Endothelial cell of umbilical vein (primary cell): ENCODE results near the gene IRF2. TPM values are rescaled to one million over a fixed set of nuclear protein-coding genes. Genes with fewer than 3 reads are reported as not detected.

Source experiments
- BruUV-seq: library from RNA; stranded (reverse); fragments of 400-500 nt; replicated peaks from 2 replicates; lab custom pipeline; 2021; lab: Mats Ljungman, UMichigan
- CTCF ChIA-PET: fragments of 300-600, 350-600 bp; sonication (Branson Sonifier 250); formaldehyde crosslinking; loops from one replicate; lab custom pipeline; 2021; ENCODE audit warnings: antibody characterized with exemption, inconsistent platforms; lab: Charles Lee
- POLR2A ChIA-PET: fragments of 300-600, 350-600 bp; sonication (Branson Sonifier 250); formaldehyde crosslinking; loops from one replicate; lab custom pipeline; 2021; ENCODE audit warnings: antibody characterized with exemption, inconsistent platforms; lab: Charles Lee
- DNase-seq: peaks from one replicate; pipeline ENCODE4 v3.0.0-alpha.2; 2011; ENCODE audit warnings: low read depth, low spot score
- FAIRE-seq: peaks from 2 replicates; lab custom pipeline; 2011; peaks lifted over from hg19 to GRCh38; lab: Jason Lieb, UNC
- H2AFZ ChIP-seq: 2 replicates; pipeline ENCODE4 v1.6.0; 2012; ENCODE audit warnings: low read depth, low read length, control low read depth, inconsistent platforms
- H3K27ac ChIP-seq: 2 replicates; pipeline ENCODE4 v1.5.1; 2011; ENCODE audit warnings: low read depth, mild to moderate bottlenecking, control low read depth, low read length, moderate library complexity; ENCODE audit not compliant: insufficient read depth
- H3K27me3 ChIP-seq, 2 experiments: 2 replicates each; pipeline versions ENCODE4 v1.6.0 to v1.6.1; 2011; ENCODE audit warnings: low read length in 2 of 2, mixed read lengths in 1 of 2; ENCODE audit not compliant: control insufficient read depth in 2 of 2, insufficient read depth in 2 of 2
- H3K36me3 ChIP-seq, 2 experiments: 2 replicates in 1 of 2; 3 replicates in 1 of 2; pipeline ENCODE4 v1.5.1; 2011; ENCODE audit warnings: low read length in 2 of 2, mild to moderate bottlenecking in 1 of 2, moderate library complexity in 1 of 2; ENCODE audit not compliant: control insufficient read depth in 2 of 2, insufficient read depth in 2 of 2; ENCODE audit errors: extremely low read depth in 1 of 2
- H3K4me1 ChIP-seq: 3 replicates; pipeline ENCODE4 v1.5.1; 2011; ENCODE audit warnings: mild to moderate bottlenecking, low read length; ENCODE audit not compliant: control insufficient read depth, insufficient read depth; ENCODE audit errors: extremely low read depth
- H3K4me2 ChIP-seq: 2 replicates; pipeline ENCODE4 v1.6.1; 2011; ENCODE audit warnings: low read length, control low read depth, mixed read lengths; ENCODE audit not compliant: insufficient read depth
- H3K4me3 ChIP-seq, 3 experiments: fragments of 200-600 bp in 1 of 3; sonication (generic), shearing (Covaris generic) in 1 of 3; replicated peaks in 1 of 3; 2 replicates each; pipeline ENCODE4 v1.5.1; 2011 to 2016; ENCODE audit warnings: control low read depth in 3 of 3, low read length in 3 of 3, mild to moderate bottlenecking in 2 of 3, inconsistent platforms in 1 of 3, low read depth in 1 of 3, moderate library complexity in 1 of 3; ENCODE audit not compliant: insufficient read depth in 1 of 3
- H3K79me2 ChIP-seq: 2 replicates; pipeline ENCODE4 v1.6.0; 2012; ENCODE audit warnings: low read length, inconsistent platforms; ENCODE audit not compliant: control insufficient read depth, insufficient read depth
- H3K9ac ChIP-seq: replicated peaks from 2 replicates; pipeline ENCODE3; 2011; ENCODE audit warnings: low read length, control low read depth; ENCODE audit not compliant: insufficient read depth; ENCODE audit errors: extremely low read depth
- H3K9me1 ChIP-seq: replicated peaks from 3 replicates; pipeline ENCODE4 v1.6.0; 2011; ENCODE audit warnings: mild to moderate bottlenecking, low read length; ENCODE audit not compliant: control insufficient read depth, insufficient read depth; ENCODE audit errors: extremely low read depth
- H3K9me3 ChIP-seq: replicated peaks from 2 replicates; pipeline ENCODE4 v1.5.1; 2012; ENCODE audit warnings: low read length, inconsistent platforms; ENCODE audit not compliant: control insufficient read depth, insufficient read depth
- H4K20me1 ChIP-seq: replicated peaks from 2 replicates; pipeline ENCODE3; 2011; ENCODE audit warnings: mild to moderate bottlenecking, low read length; ENCODE audit not compliant: control insufficient read depth, insufficient read depth; ENCODE audit errors: extremely low read depth
- CTCF ChIP-seq, 2 donors: IDR thresholded peaks; 1 replicate in 1 of 2; 2 replicates in 1 of 2; pipeline ENCODE4 v1.5.1; 2011; ENCODE audit warnings: low read length in 2 of 2, mild to moderate bottlenecking in 2 of 2, moderate library complexity in 2 of 2, control low read depth in 1 of 2, inconsistent platforms in 1 of 2, low read depth in 1 of 2; ENCODE audit not compliant: insufficient read depth in 1 of 2; ENCODE audit errors: extremely low read depth in 1 of 2
- EZH2 ChIP-seq: IDR thresholded peaks from 2 replicates; pipeline ENCODE4 v1.6.1; 2012; ENCODE audit warnings: borderline replicate concordance, low read depth, mild to moderate bottlenecking, moderate library complexity, low read length, inconsistent platforms; ENCODE audit not compliant: severe bottlenecking
- FOS ChIP-seq: IDR thresholded peaks from 2 replicates; pipeline ENCODE4 v1.6.1; 2011; ENCODE audit warnings: mild to moderate bottlenecking, low read length, moderate library complexity, borderline replicate concordance; ENCODE audit not compliant: insufficient read depth
- GATA2 ChIP-seq: IDR thresholded peaks from 2 replicates; pipeline ENCODE4 v1.7.0; 2011; ENCODE audit warnings: low read depth, mild to moderate bottlenecking, moderate library complexity, mixed read lengths, low read length; ENCODE audit not compliant: insufficient read length, insufficient read depth
- JUN ChIP-seq: IDR thresholded peaks from 2 replicates; pipeline ENCODE4 v1.6.1; 2011; ENCODE audit warnings: borderline replicate concordance, low read depth; ENCODE audit not compliant: insufficient read length, insufficient read depth
- MAX ChIP-seq: IDR thresholded peaks from 2 replicates; pipeline ENCODE4 v1.6.1; 2011; ENCODE audit not compliant: insufficient read depth, insufficient read length
- MYC ChIP-seq: IDR thresholded peaks from one replicate; pipeline ENCODE4 v1.6.1; 2011; ENCODE audit warnings: mild to moderate bottlenecking, low read depth, low read length
- POLR2A ChIP-seq: IDR thresholded peaks from 2 replicates; pipeline ENCODE4 v1.6.1; 2012; ENCODE audit warnings: low read depth, mild to moderate bottlenecking, control low read depth, low read length
- POLR2AphosphoS5 ChIP-seq: IDR thresholded peaks from 2 replicates; pipeline ENCODE4 v1.6.1; 2012; ENCODE audit warnings: low read depth, mild to moderate bottlenecking, control low read depth, low read length, moderate library complexity; ENCODE audit not compliant: insufficient read depth
- dilution Hi-C: fragments of 300-500 bp; cut with MboI; formaldehyde crosslinking; loops from one replicate; pipeline ENCODE4 v1.15.0; 2019; ENCODE audit warnings: low sequenced_read_pairs; ENCODE audit not compliant: extremely low pct_ligation_motif_present
- intact Hi-C: fragments of 100-400 bp; cut with micrococcal nuclease; formaldehyde crosslinking; loops from one replicate; pipeline ENCODE4 v1.10.0; 2022
- polyA plus RNA-seq, 4 experiments: library from polyadenylated mRNA; depleted of rRNA in 3 of 4; stranded (reverse) in 3 of 4; unstranded in 1 of 4; fragments of >200 nt; gene quantifications; 2 replicates each; pipeline versions ENCODE4 v1.2.1 to v1.2.3, GENCODE V29; 2011 to 2012; ENCODE audit warnings: missing spikeins in 1 of 4
- total RNA-seq: library from RNA; stranded (reverse); gene quantifications from 2 replicates; pipeline ENCODE4 v1.2.3, GENCODE V29; 2021

The IRF2 gene
- total and polyA plus RNA-seq, 2 donors (not counting 3 experiments of a cell fraction or from before 2014, with no cell fraction given): 26.9 to 27.6 TPM

- CTCF ChIA-PET: no interaction called here
- no peaks in the 10 kb centered on the region for H3K9me1 ChIP-seq
- no peak overlapping the region for H3K4me2 ChIP-seq
- BruUV-seq: no TSS peak
- H4K20me1 ChIP-seq: no peaks in the 10 kb centered on the region
- no peak for DNase-seq
- H3K36me3 ChIP-seq: peaks cover 3 to 44% of the 10 kb centered on the region in 2 experiments
- H3K4me3 ChIP-seq: no peak overlapping the region
- H3K4me1 ChIP-seq: peaks cover under 1% of the 10 kb centered on the region
- intact Hi-C loops: no loop called here
- H3K27me3 ChIP-seq: no peaks in the 10 kb centered on the region
- no peak overlapping the region for H2AFZ ChIP-seq
- H3K27ac ChIP-seq: no peak overlapping the region
- TF ChIP-seq POLR2AphosphoS5 (no peak), POLR2A (no peak), MAX (no peak), GATA2 (no peak), EZH2 (no peak), CTCF (IDR thresholded peaks at IDR 0.05; ENCODE audit: extremely low read depth in 1 of 2, insufficient read depth in 1 of 2, low read depth in 1 of 2, low read length in 2 of 2) (no peak), FOS (no peak), MYC (no peak), JUN (no peak)
- H3K9me3 ChIP-seq: no peaks in the 10 kb centered on the region
- POLR2A ChIA-PET: no interaction called here
- H3K9ac ChIP-seq: no peak overlapping the region
- H3K79me2 ChIP-seq: no peaks in the 10 kb centered on the region
- dilution Hi-C loops: no loop called here
- FAIRE-seq: no peak
Observed at GRCh38 chr4:184395451-184395917, 78.9 kb downstream of the IRF2 start.
